ENCODE measurements around the gene NARF. TPM values are rescaled to one million over a fixed set of nuclear protein-coding genes. Genes with fewer than 3 reads are reported as not detected.

Gene NARF
- total and polyA plus RNA-seq, 7 donors: 29.4 to 65.8 (median 41.5) TPM

DNA sequence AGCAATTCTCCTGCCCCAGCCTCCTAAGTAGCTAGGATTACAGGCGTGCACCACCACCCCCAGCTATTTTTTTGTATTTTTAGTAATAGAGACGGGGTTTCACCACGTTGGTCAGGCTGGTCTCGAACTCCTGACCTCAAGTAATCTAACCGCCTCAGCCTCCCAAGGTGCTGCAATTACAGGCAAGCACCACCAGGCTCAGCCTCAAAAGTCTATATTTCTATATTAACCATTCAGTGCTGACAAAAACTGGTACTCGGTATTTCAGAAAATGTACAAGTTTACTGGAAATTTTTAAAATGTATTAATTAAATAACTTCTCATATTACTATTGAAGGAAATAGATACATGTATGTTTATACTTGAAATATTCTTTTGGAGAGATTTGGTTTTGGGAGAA lies 41.8 kb upstream of the NARF start:
- Histone ChIP-seq H3K27me3 (no peaks in the 10 kb centered on the region), H3K4me1 (peaks cover 0 to 26% (median 12%) of the 10 kb centered on the region in 4 donors), H3K27ac (no peak overlapping the region), H3K4me3 (no peak overlapping the region), H3K9me3 (no peaks in the 10 kb centered on the region), H3K36me3 (peaks cover 0 to 16% (median 3%) of the 10 kb centered on the region in 4 donors)
- WGBS, 2 donors: 91 to 92% methylated on average over 6 of the region's 6 CpGs
- intact Hi-C loops (cut with DNase I): loop anchor here (10.0 kb wide), 1 partner anchor 212 kb away; no protein-coding TSS in a partner anchor
- no peak for DNase-seq
- TF ChIP-seq EP300 (IDR thresholded peaks at IDR 0.05) (no peak), POLR2A (IDR thresholded peaks at IDR 0.05) (no peak), POLR2AphosphoS5 (IDR thresholded peaks at IDR 0.05) (no peak)
- TF ChIP-seq, protein P1, sequence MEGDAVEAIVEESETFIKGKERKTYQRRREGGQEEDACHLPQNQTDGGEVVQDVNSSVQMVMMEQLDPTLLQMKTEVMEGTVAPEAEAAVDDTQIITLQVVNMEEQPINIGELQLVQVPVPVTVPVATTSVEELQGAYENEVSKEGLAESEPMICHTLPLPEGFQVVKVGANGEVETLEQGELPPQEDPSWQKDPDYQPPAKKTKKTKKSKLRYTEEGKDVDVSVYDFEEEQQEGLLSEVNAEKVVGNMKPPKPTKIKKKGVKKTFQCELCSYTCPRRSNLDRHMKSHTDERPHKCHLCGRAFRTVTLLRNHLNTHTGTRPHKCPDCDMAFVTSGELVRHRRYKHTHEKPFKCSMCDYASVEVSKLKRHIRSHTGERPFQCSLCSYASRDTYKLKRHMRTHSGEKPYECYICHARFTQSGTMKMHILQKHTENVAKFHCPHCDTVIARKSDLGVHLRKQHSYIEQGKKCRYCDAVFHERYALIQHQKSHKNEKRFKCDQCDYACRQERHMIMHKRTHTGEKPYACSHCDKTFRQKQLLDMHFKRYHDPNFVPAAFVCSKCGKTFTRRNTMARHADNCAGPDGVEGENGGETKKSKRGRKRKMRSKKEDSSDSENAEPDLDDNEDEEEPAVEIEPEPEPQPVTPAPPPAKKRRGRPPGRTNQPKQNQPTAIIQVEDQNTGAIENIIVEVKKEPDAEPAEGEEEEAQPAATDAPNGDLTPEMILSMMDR (IDR thresholded peaks at IDR 0.05): no peak

DNA sequence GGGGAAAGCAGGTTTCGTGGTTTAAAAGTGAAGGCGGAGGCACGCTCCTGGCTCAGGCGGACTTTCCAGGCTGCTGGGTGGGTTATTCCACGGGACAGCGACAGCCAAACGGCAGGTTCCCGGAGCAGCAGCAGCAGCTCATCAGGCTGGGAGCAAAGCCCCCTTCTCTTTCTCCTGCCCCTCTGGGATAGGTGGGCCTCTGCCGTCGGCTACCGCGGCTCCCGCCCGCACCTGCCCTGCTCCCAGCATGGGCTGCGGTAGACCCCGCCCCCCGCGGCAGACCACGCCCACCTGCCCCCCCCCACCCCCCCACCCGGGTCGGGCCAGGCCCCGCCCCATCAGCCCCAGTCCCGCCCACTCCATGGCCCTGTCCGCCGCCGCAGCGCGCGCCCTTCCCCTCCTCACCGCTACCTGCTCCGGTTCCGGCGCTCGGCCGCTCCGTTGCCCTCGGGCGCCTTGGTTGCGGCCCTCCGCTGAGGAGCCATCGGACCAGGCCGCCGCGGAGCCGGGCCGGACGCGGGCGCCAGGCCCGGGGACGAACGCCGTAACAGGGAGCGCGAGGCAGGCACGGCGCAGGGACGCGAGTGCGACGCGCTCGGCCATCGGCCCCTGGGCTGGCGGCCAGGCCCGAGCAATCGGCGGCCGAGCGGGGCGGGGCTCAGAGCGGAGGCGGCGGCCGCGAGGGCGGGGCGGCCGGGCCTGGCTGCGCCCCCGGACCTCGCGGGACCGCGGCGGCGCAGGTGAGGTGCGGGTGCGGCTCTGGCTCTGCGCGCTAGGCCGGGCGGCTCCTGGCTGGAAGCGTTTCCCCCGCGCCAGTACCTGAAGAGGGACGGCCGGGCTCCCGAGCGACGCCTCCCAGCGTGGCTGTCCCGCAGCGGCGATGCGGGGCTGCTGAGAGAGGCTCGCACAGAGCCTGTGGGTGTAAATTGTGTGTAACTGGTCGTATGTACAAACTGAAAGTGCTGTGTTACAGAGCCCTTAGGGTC lies 40.2 kb upstream of the NARF start, which contains the start of the genes HEXD and OGFOD3:
TSS of gene HEXD (plus strand) at position 347 of the 986 bp plus-strand sequence. CDS start 1,453 bp downstream, outside the sequence.
TSS of gene OGFOD3 (minus strand) at position 586 of the 986 bp plus-strand sequence. CDS start at position 485, 101 bp downstream.
- Histone ChIP-seq H3K4me3 (peak within 1 kb of the TSS; percentile 55 to 77 (median 74)), H3K9me3 (peaks cover 0 to 2% (median 0%) of the 10 kb centered on the region in 4 donors), H3K27me3 (no peaks in the 10 kb centered on the region), H3K36me3 (peaks cover 0 to 10% (median 3%) of the 10 kb centered on the region in 4 donors), H3K27ac (peak within 1 kb of the TSS; percentile 86 to 94 (median 89)), H3K4me1 (peaks cover 0 to 26% (median 12%) of the 10 kb centered on the region in 4 donors)
- TF ChIP-seq POLR2AphosphoS5 (IDR thresholded peaks at IDR 0.05) (peak in 2 of 4 donors; percentile 23 to 30), POLR2A (IDR thresholded peaks at IDR 0.05) (no peak)
- intact Hi-C loops (cut with DNase I): loop anchor here (2.0 to 10.0 kb wide), 2 partner anchors 33 to 213 kb away; partner anchors contain the start of gene CYBC1
- DNase-seq: peak; percentile 86
- 1 to 2% methylated on average over 108 of the region's 108 CpGs for WGBS, 2 donors

DNA sequence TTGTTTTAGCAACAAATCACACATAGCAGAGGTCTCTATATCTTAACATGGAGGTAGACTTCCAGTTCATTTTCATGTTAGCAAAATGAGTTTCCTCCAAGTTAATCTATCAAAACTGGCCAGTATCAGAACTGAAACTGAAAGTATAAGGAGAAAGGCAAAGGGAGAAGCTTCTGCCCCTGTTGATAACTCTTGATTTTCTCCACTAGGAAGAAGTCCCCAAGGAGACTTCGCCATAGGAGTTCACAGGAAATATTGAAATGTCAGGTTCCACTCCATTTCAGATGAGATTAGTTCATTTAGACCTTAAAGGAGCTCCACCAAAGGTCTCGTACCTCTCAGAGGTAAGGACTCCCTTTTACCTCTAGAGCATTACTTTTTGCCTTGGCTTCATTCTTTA lies 39.0 kb upstream of the NARF start:
- H3K36me3 ChIP-seq: peaks cover 0 to 9% (median 3%) of the 10 kb centered on the region in 4 donors
- intact Hi-C loops (cut with DNase I): loop anchor here (2.0 to 10.0 kb wide), 2 partner anchors 31 to 215 kb away; partner anchors contain the start of gene CYBC1
- H3K27me3 ChIP-seq: no peaks in the 10 kb centered on the region
- H3K4me3 ChIP-seq: peak overlapping the region in 1 of 4 donors; percentile 74
- peaks cover 0 to 2% (median 0%) of the 10 kb centered on the region in 4 donors for H3K9me3 ChIP-seq
- peaks cover 0 to 22% (median 10%) of the 10 kb centered on the region in 4 donors for H3K4me1 ChIP-seq
- 58 to 71% methylated on average over 2 of the region's 2 CpGs for WGBS, 2 donors
- TF ChIP-seq, protein P1 (IDR thresholded peaks at IDR 0.05): no peak
- TF ChIP-seq POLR2AphosphoS5 (IDR thresholded peaks at IDR 0.05): no peak
- TF ChIP-seq EP300 (IDR thresholded peaks at IDR 0.05): no peak
- TF ChIP-seq POLR2A (IDR thresholded peaks at IDR 0.05): no peak
- no peak overlapping the region for H3K27ac ChIP-seq
- no peak for DNase-seq

DNA sequence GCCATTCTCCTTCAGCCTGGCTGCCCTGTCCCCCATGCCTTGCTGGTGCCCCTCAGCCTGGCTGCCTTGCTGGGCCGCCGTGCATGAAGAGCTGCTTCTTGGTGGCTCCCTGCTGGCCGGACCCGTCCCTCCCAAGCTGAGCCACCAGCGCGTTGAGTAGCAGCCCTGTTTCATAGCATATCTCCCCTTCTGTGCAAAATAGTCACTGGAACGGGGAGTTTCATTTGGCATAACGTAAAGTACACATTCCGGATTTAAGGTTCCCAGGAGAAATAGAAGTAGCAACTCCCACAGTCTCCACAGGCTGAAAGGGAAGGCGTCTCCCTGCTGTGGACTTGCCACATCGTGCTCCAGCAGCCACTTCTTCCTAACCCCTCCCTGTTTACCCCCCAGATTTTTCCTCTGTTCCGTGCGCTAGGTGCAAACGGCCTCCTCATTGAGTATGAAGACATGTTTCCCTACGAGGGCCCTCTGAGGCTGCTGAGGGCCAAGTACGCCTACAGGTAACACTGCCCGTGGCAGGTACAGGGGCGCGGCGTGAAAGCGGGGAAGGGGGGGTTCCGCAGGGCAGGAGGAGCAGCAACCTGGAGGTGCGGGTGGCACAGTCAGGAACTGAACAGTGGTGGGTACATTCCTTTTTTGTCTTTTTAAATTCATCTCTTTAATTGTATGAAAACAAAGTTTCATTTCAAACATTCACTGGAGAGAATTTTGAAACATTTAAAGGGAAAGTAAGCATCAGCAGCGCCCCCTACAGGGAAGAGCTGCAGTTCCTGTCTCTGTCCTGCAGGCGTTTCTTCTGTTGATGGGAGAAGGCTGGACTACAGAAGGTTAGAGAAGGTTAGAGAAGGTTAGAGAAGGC lies 34.3 kb upstream of the NARF start:
- Histone ChIP-seq H3K27ac (no peak overlapping the region), H3K4me3 (no peak overlapping the region), H3K9me3 (peaks cover 0 to 2% (median 0%) of the 10 kb centered on the region in 4 donors), H3K27me3 (no peaks in the 10 kb centered on the region), H3K36me3 (peaks cover 0 to 9% (median 3%) of the 10 kb centered on the region in 4 donors), H3K4me1 (peaks cover 0 to 6% (median under 1%) of the 10 kb centered on the region in 4 donors)
- DNase-seq: no peak
- intact Hi-C loops (cut with DNase I): no loop called here
- no peak for TF ChIP-seq POLR2AphosphoS5 (IDR thresholded peaks at IDR 0.05)
- TF ChIP-seq POLR2A (IDR thresholded peaks at IDR 0.05): no peak
- TF ChIP-seq, protein P1 (IDR thresholded peaks at IDR 0.05): peak in 2 of 4 experiments; percentile 16 to 20
- TF ChIP-seq EP300 (IDR thresholded peaks at IDR 0.05): no peak
- 87 to 89% methylated on average over 25 of the region's 25 CpGs for WGBS, 2 donors
